Epidermal melanocyte (primary cell): Measurements from ENCODE around the gene TRPV6.
A peak's percentile ranks its signal among the peaks of the same experiment; 100 is the strongest.

Experiments used
- DNase-seq: peaks from one replicate; pipeline ENCODE4 v3.0.0; 2011; ENCODE audit warnings: low spot score; ENCODE audit not compliant: insufficient read length

TRPV6 gene

GRCh38 chr7:142854372-142855113 is 31.0 kb downstream of the TRPV6 start, which contains the start of gene EPHB6:
TSS of gene EPHB6 (plus strand) at chr7:142855076. CDS start at chr7:142863228, 8,152 bp downstream.
- DNase-seq = peak; percentile 45

DNA sequence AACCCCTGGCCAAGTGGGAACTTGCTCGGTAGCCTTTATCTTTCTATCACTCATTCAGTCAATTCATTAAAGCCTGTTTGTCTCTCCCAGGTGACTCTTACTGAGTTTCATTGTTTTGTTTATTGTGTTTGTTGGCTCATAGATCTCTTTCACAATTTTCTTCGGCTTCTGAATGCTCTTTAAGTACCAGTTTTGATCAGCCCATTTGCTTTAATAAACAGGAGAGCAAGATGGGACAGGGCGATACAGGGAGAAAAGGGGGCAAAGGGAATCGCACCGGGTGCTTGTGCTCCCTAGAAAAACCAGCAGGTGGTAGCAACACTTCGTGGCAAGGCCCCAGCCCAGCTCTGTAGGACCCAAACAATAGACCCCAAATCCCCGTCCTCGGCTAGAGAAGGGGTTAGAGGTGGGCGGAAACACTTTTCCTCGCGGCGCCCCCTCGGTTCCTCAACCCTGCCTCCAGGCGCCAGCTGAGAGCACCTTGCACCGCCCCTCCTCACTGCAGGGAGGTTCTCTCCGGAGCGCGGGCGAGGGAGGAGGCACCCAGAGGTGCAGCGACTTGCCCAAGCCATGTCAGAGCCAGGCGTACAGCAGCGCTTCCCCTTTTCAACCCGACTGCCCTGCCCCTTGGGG is 31.7 kb downstream of the TRPV6 start:
- peak; percentile 40 for DNase-seq

DNA sequence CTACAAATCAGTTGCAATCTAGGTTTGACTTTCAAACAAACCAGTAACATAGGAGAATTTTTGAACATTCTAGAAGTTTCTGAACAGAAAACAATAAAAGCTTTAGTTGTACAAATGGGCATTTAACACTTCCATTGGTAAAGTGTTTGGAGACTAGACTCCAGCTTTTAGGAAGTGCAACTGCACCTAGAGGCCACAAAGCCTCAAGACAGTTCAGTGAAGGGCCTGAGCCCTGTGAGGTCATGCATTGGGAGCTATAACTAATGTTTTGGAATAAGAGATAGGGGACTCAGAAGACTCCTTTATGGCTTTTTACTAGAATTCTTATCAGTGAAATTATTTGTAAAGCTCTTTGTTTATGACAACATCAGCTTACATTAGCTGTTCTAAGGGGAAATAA is 33.6 kb downstream of the TRPV6 start:
- DNase-seq = no peak

DNA sequence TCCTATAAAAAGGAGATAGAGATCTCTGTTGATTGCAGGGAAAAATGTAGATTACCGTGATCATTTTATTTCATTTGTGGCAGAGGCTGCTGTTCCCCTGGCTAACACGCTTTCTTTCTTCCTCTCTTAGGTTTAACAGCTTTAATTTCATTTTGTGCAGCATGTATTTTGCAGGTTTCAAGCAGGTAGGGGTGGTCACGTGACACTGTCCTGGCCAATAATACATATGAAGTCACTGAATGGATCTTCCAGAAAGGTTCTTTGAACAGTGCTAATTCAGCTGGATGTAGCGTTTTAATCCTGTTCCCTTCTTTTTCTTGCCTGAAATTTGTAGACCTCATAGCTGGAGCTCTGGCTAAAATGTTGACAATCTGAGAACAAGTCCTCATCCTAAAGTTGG is 34.3 kb downstream of the TRPV6 start:
- DNase-seq = no peak

GRCh38 chr7:142847353-142847752 is 38.2 kb downstream of the TRPV6 start:
- no peak for DNase-seq

DNA sequence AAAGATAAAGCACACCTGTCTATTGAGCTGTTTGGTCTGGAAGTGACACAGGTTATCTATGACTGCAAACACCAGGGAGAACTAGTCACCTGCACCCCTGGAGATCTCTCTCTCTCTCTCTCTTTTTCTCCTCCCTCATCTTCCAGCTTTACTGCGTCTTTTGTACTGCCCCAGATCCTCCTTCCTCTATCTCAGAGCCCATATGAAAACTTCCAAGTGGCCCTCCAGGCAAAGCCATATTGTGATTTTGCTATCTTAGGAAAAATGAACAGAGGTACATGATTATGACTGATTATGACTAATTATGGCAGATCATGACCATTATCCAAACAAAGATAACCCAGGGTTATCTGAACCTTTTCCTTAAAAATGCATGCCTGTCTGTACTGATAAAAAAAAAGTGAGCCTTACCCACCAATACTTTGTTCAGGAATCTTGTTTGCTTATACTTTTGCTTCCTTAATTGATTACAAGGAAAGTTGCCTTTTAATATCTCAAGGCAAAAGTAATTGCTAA is 43.2 kb downstream of the TRPV6 start:
- DNase-seq = no peak

DNA sequence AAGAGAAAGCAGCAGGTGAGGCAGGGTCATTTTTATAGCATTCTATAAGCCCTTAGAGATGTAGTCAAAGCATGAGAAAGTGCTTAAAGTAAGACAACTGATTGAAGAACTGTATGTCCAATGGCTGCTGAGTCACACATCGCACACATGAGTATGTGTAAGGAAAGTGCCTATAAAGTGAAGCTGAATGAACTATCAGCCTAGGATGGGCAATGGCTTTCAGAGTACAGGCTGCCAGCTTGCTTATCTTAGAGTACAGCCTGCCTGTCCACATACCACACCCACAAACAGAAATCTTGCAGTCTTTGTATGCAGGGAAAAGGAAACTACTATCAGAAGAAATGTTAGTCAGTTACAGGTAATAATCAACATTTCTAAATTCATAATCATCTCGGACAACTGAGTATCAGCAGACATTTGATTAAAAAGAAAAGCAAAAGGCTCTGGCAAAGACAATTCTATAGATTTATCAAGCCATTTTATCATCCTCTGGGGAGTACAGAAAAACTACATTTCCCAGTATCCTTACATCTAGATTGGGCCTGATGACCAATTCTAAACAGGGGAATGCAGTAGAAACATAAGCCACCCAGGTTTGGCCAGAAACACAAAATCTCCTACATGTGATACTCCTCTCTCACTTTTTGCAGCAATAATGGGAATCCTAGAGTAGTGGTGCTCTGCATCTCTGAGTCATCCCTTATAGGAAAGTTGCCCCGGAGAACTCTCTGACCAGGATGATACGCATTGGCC is 46.9 kb downstream of the TRPV6 start:
- no peak for DNase-seq

DNA sequence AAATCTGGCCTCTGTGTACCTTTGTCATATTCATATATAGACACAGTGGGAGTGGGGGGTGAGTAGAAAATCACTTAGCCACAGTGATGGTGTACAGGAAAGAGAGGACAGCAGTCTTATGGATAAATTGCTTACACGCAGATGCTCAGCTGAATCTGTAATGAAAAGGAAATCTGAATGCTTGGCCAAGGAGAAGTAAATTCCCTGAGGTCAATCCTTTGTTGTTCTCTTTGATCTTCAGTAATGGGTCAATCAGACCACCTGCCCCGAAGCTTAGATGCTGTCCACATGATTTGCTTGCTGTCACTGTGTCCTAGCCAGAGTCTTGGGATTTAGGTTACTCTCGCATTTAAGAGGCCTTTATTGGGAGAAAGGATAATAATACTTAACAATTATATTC is 49.1 kb downstream of the TRPV6 start:
- no peak for DNase-seq

DNA sequence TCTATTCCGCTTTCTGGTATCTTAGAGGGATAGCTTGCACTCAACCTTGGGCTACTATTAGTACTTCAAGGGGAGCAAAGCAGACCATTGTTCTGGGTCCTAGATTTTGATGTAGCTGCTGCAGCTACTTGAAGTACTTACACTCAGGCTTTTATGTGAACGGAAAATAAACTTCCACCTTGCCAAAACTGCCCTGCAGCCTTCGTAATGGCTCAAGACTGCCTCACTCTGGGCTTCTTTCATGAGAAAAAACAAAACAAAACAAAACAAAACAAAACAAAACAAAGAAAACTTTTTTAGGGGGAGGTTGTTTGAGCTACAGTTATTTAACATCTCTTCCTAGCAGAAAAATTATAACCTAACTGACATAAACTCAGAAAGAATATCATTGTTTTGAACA is 50.1 kb downstream of the TRPV6 start:
- no peak for DNase-seq

DNA sequence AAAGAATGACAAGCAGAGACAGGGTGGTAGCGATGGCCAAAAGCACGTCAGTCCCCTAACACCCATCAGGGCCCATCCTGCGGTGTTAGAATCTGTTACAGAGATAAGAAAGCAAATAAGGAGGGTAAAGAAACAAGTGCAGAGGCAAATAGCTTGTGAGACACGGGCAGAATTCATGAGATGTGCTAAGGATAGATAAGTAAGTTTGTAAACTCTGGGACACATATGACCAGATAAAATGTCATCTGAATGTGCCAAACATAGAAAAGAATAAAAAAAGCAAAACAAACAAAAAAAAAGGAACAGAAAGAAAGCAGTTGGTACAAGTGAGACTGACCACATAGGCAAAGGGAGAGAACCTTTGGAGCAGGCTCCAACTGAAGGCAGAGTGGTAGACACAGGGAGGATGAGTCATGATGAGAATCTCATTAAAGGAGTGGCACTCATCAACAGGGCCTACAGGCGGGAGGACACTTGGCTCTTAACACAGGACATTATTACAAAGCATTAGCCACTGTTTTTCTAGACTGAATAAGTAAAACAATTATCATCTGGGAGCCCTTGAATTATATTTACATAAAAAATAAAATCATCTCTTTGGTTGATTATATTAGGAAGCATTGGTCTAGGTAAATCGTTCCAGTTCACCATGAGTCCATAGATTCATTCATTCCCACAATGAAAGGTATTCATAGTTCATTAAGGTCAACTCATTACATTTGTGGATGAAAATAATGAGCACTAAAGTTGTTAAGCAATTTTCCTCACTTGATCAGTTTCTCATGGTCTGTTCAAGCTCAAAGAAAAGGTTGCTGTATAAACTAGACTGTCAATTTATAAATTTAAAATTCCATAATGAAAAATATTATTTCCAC is 52.1 kb downstream of the TRPV6 start:
- no peak for DNase-seq

GRCh38 chr7:142832417-142832816 is 53.1 kb downstream of the TRPV6 start:
- no peak for DNase-seq

DNA sequence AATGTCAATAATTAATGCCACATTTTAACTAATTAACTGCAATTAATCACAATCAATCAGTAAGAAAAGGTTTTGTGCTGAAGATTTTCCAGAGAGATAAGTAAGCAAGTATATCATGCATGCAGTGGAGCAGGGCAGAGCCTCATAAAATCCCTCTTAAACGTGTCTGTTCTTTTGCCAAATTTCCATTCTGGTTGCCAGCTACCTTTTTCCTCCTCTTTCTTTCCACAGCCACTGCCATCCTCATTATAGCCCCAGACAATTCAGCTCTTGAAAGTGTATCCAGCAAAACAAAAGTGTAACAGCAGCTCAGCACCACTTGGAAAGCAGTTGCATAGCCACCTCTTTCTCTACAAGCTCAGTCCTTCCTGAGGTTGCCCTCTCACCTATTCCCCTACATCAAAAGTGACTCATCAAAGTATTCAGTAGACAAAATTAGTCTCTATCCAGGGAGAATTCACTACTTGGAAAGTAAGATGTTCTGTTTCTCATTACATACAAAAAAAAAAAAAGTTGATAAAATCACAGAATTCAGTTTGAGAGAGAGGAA is 57.5 kb downstream of the TRPV6 start:
- no peak for DNase-seq

DNA sequence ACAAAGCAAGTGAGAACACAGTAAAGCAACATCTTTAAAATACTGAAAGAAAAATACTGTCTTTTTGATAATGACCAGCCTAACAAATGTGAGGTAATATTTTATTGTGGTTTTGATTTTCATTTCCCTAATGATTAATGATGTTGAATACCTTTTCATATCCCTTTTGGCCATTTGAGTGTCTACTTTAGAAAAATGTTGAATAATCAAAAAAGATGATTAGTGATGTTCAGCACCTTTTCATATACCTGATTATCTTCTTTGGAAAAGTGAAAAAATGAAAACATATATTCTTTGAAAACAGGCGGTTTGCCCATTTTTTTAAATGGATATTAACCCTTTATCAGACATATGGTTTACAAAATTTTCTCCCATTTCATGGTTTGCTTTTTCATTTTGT is 62.8 kb downstream of the TRPV6 start:
- no peak for DNase-seq
